Measurements from ENCODE around the gene ACTC1. TPM values are rescaled to one million over a fixed set of nuclear protein-coding genes. Genes with fewer than 3 reads are reported as not detected.

ACTC1 gene
- total and polyA plus RNA-seq, 2 of the 13 experiments (the other 11 are each of a cell fraction or from before 2014, with no cell fraction given) = not detected

DNA sequence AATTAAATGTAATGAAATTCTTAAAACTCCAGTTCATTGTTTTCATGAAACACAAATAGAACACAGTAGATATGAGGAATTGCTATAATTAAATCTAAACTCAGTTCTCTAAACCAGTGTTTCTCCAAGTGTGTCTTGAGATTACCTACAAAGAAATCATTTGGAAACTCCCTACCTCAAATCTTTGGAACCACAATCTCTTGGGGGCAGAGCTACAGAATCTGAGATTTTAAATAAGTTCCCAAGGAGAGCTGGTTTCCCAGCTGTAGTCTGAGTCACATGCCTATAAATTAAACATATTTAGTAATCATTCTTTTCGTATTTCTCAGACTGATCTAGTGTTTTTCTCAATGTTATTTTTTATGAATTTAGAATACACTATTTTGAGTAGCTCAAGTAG, 17.0 kb upstream of the ACTC1 start:
- H3K9me3 ChIP-seq (ENCODE audit: low read length) = no peaks in the 10 kb centered on the region
- H3K79me2 ChIP-seq (ENCODE audit: insufficient read depth, low read length) = no peaks in the 10 kb centered on the region
- DNase-seq (ENCODE audit: low spot score) (no peak), FAIRE-seq (no peak), ATAC-seq (no peak)
- H3K9ac ChIP-seq (ENCODE audit: insufficient read depth, low read depth, low read length) = no peak overlapping the region
- H2AFZ ChIP-seq (ENCODE audit: low read length) = no peak overlapping the region
- no peaks in the 10 kb centered on the region for H3K27me3 ChIP-seq (ENCODE audit: control insufficient read depth in 1 of 2, insufficient read depth in 2 of 2, low read length in 2 of 2)
- WGBS (ENCODE audit: low lambda C conversion rate) = 3% methylated on average over 1 of the region's 1 CpG
- in situ Hi-C loops (cut with HindIII; ENCODE audit: extremely low pct_ligation_motif_present, low pct_unique_long_range_greater_than_20kb) = no loop called here
- CTCF ChIA-PET (ENCODE audit: low intra/inter-chr PET ratio, low total read pairs) = no interaction called here
- POLR2A ChIA-PET = no interaction called here
- H3K27ac ChIP-seq (ENCODE audit: extremely low read length, insufficient read depth, low read length) = no peak overlapping the region
- BruUV-seq (replicated peaks) = no TSS peak
- H4K20me1 ChIP-seq (ENCODE audit: insufficient read depth, low read length) = no peaks in the 10 kb centered on the region
- no peak overlapping the region for H3K4me3 ChIP-seq (replicated peaks in 1 of 3; ENCODE audit: insufficient read depth in 1 of 3, low read depth in 2 of 3, low read length in 3 of 3)
- intact Hi-C loops (cut with micrococcal nuclease; ENCODE audit: unreplicated experiment) = no loop called here
- TF ChIP-seq TCF12 (IDR thresholded peaks at IDR 0.05) (no peak), TCF12 (CRISPR knock-in tag; IDR thresholded peaks at IDR 0.05) (no peak), SP140L (CRISPR knock-in tag; IDR thresholded peaks at IDR 0.05; ENCODE audit: borderline replicate concordance) (no peak), PHB2 (IDR thresholded peaks at IDR 0.05; ENCODE audit: partially characterized antibody) (no peak), HNF4A (CRISPR knock-in tag; IDR thresholded peaks at IDR 0.05) (no peak)
- no peaks in the 10 kb centered on the region for H3K4me1 ChIP-seq (ENCODE audit: insufficient read depth, low read length)
- no peak overlapping the region for H3K4me2 ChIP-seq (ENCODE audit: low read depth, low read length)
- no peaks in the 10 kb centered on the region for H3K36me3 ChIP-seq (replicated peaks in 1 of 2; ENCODE audit: control insufficient read depth in 1 of 2, insufficient read depth in 2 of 2, low read length in 2 of 2)

DNA sequence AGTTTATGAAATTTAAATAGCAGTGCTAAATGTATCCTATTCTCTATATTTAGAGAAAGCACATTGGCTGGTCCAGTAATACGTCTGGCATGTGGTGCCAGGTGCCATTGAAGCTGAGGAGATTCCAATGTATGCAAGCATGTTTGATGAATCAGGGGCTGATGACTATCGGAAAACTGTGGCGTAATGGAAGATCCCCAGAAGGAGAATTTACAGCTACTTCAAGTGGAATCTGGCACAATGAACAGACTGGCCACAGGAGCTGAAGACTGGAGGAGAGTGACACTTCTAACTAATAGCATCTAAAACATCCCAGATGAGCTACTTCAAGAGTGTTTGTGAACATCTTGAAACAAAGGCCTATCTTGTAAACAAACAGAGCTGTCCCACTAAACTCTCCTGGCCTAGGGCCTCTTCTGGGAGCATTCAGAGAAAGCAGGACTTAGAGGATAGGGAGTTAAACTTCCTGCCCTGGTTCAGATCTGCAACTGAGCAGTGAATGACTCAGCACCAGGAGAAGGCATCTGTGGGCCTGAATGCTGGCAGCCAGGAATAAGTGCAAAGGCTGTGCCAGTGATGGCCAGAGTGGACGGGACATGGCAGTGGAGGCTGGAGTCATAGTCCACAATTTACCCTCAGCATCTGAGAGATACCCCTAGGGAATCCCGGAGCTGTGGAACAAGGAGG, 15.2 kb upstream of the ACTC1 start:
- Histone ChIP-seq H3K9me3 (ENCODE audit: low read length) (no peaks in the 10 kb centered on the region), H3K4me2 (ENCODE audit: low read depth, low read length) (no peak overlapping the region), H3K27me3 (ENCODE audit: control insufficient read depth in 1 of 2, insufficient read depth in 2 of 2, low read length in 2 of 2) (no peaks in the 10 kb centered on the region), H3K27ac (ENCODE audit: extremely low read length, insufficient read depth, low read length) (no peak overlapping the region), H3K4me1 (ENCODE audit: insufficient read depth, low read length) (no peaks in the 10 kb centered on the region), H3K36me3 (replicated peaks in 1 of 2; ENCODE audit: control insufficient read depth in 1 of 2, insufficient read depth in 2 of 2, low read length in 2 of 2) (no peaks in the 10 kb centered on the region), H3K79me2 (ENCODE audit: insufficient read depth, low read length) (no peaks in the 10 kb centered on the region), H3K9ac (ENCODE audit: insufficient read depth, low read depth, low read length) (no peak overlapping the region), H4K20me1 (ENCODE audit: insufficient read depth, low read length) (no peaks in the 10 kb centered on the region), H2AFZ (ENCODE audit: low read length) (no peak overlapping the region), H3K4me3 (replicated peaks in 1 of 3; ENCODE audit: insufficient read depth in 1 of 3, low read depth in 2 of 3, low read length in 3 of 3) (no peak overlapping the region)
- no peak for DNase-seq (ENCODE audit: low spot score)
- no peak for FAIRE-seq
- in situ Hi-C loops (cut with HindIII; ENCODE audit: extremely low pct_ligation_motif_present, low pct_unique_long_range_greater_than_20kb) (no loop called here), intact Hi-C loops (cut with micrococcal nuclease; ENCODE audit: unreplicated experiment) (no loop called here)
- WGBS (ENCODE audit: low lambda C conversion rate) = 6% methylated on average over 5 of the region's 5 CpGs
- ChIA-PET CTCF (ENCODE audit: low intra/inter-chr PET ratio, low total read pairs) (no interaction called here), POLR2A (no interaction called here)
- no peak for ATAC-seq
- BruUV-seq (replicated peaks) = no TSS peak
- TF ChIP-seq RARA (CRISPR knock-in tag; IDR thresholded peaks at IDR 0.05) = no peak
- TF ChIP-seq, protein P1, sequence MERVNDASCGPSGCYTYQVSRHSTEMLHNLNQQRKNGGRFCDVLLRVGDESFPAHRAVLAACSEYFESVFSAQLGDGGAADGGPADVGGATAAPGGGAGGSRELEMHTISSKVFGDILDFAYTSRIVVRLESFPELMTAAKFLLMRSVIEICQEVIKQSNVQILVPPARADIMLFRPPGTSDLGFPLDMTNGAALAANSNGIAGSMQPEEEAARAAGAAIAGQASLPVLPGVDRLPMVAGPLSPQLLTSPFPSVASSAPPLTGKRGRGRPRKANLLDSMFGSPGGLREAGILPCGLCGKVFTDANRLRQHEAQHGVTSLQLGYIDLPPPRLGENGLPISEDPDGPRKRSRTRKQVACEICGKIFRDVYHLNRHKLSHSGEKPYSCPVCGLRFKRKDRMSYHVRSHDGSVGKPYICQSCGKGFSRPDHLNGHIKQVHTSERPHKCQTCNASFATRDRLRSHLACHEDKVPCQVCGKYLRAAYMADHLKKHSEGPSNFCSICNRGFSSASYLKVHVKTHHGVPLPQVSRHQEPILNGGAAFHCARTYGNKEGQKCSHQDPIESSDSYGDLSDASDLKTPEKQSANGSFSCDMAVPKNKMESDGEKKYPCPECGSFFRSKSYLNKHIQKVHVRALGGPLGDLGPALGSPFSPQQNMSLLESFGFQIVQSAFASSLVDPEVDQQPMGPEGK (CRISPR knock-in tag; IDR thresholded peaks at IDR 0.05) = no peak
- TF ChIP-seq NFE2L2 (IDR thresholded peaks at IDR 0.05; ENCODE audit: low read length) = 0 out of 2 replicates have a peak, but pooled peaks have one; percentile 26
- TF ChIP-seq NFE2 (CRISPR knock-in tag; IDR thresholded peaks at IDR 0.05) = peak; percentile 45; the same call in 1 of the 2 replicates
- no peak for TF ChIP-seq CHCHD3 (CRISPR knock-in tag; IDR thresholded peaks at IDR 0.05)

Measured in HepG2 (cell line).